GM21381 (cell line): ENCODE data around the gene MATN4.

Source experiments
- ATAC-seq: cut with Tn5 transposase; IDR thresholded peaks from one replicate; pipeline ENCODE4 v1.9.1; 2021; ENCODE audit warnings: mild to moderate bottlenecking, moderate library complexity; ENCODE audit not compliant: unreplicated experiment

The MATN4 gene

GRCh38 chr20:45257161-45257560 lies 50.9 kb downstream of the MATN4 start:
- ATAC-seq = no peak

DNA sequence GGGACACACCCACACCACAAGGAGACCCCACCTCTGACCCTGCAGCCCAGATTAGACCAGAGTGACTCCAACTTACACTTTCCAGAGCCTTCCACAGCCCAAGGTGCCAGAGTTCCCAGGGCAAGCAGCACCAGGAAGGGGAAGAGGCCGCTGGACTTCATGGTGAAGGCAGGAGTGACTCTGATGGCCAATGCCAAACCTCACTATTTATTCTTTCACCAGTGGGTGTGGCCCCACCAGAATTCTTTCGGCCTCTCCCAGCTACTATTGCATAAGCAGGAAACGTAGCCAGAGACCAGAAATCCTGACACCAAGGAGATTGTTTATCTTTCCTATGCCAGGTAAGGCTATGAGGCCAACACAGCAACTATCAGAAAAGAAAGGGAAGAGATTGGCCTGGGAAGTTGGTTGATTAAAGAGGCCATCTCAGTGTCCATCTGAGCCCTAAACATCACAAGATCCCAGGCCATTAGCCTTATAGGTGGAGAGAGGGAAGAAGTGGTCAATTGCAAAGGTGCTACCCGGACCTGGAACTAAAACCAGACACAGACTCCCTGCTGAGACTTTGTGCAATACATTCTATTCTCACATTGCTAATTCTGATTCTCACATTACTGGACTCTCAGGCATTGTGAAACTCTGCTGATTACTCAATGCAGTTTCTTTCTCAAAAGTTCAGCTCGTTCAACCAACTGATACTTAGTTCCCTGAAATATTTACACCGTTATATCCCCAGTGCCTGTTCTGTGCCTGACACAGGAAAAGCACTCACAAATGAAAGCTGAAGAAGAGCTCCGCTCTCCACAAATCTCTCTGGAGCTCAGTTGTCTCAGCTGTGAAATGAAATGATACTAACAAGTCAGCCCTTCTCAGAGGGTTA lies 53.5 kb downstream of the MATN4 start, which contains the start of gene SLPI:
SLPI (minus strand) TSS at position 182 of the 880 bp plus-strand sequence; CDS start at position 161, 21 bp downstream.
- ATAC-seq = no peak

- no peak for ATAC-seq
Observed at GRCh38 chr20:45253261-45253660, 54.8 kb downstream of the MATN4 start.

DNA sequence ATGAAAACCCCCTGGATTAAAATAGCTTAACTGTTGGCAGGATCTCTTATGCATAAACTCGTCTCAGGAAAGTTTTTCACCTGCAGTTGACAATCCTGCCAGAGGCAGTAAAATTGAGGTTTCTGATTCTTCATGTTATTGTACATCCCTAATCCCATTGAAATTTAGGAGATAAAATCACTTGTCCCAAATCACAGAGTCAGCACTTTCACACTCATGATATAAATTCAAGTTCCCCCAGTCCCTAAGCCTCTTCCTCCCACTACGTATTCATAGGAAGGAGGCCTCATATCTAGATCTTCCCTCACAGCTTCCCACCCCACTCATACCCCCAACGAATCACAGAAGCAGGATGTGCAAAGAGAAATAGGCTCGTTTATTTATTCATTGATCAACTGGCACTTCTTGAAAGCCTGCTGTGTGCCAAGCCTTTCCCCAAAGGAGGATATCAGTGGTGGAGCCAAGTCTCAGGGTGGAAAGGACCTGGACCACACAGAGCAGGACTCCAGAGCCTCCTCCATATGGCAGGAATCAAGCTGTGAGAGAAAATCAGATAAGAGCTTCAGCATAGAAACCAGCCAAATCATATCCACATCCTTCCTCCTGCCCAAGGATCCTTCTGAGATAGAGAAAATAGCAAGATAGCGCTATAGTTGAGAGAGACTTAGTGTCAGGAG lies 56.1 kb downstream of the MATN4 start:
- no peak for ATAC-seq

- no peak for ATAC-seq
Observed at GRCh38 chr20:45248609-45249008, 59.5 kb downstream of the MATN4 start.

DNA sequence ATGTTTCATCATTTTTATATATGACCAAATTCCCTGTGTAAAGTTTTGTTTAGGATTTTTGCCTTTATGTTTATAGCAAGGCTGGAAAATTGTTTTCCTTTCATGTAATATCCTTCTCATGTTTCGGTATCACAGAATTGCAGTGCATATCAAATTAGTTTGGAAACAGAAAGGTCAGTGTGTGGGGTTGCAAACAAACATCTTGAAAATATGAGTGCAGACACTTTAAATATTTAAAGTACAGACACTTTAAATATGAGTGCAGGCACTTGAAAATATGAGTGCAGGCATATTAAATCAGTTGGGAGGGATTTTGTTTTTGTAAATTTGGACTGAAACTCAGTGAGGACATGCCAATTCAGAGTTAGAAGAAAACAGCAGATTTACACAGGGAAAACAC lies 60.2 kb downstream of the MATN4 start:
- no peak for ATAC-seq

GRCh38 chr20:45246109-45246508 lies 62.0 kb downstream of the MATN4 start:
- no peak for ATAC-seq
